Measurements from ENCODE around the gene KAZN. TPM values are rescaled to one million over a fixed set of nuclear protein-coding genes. Genes with fewer than 3 reads are reported as not detected.

Gene KAZN
- total RNA-seq, 1 donor from 2014 or later = 21.2 TPM

DNA sequence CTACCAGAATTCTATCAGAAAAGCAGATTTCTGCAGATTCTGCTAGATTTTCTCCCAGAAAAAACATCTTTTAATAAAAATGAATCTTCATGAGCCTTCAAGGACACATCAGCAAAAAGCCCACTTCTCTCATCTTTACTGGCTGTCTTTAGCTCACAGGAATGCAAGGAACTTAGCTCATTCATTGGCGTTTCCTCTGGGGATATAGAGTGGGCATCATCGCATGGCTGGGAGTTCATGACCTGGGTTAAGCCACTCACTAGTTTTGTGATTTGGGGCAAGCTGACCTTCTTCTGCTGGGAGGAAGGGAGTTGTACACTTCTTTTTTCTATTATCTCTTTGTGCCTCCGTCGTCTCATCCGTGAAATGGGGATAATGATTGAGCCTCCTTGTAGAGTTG lies 149.7 kb downstream of the KAZN start:
- Histone ChIP-seq H3K9me3 (no peaks in the 10 kb centered on the region), H3K36me3 (no peaks in the 10 kb centered on the region), H3K4me1 (no peaks in the 10 kb centered on the region), H3K27me3 (ENCODE audit: low read depth) (no peaks in the 10 kb centered on the region), H3K27ac (no peak overlapping the region), H3K4me3 (no peak overlapping the region)
- no peak for DNase-seq
- ATAC-seq = no peak
- TF ChIP-seq, protein P1, sequence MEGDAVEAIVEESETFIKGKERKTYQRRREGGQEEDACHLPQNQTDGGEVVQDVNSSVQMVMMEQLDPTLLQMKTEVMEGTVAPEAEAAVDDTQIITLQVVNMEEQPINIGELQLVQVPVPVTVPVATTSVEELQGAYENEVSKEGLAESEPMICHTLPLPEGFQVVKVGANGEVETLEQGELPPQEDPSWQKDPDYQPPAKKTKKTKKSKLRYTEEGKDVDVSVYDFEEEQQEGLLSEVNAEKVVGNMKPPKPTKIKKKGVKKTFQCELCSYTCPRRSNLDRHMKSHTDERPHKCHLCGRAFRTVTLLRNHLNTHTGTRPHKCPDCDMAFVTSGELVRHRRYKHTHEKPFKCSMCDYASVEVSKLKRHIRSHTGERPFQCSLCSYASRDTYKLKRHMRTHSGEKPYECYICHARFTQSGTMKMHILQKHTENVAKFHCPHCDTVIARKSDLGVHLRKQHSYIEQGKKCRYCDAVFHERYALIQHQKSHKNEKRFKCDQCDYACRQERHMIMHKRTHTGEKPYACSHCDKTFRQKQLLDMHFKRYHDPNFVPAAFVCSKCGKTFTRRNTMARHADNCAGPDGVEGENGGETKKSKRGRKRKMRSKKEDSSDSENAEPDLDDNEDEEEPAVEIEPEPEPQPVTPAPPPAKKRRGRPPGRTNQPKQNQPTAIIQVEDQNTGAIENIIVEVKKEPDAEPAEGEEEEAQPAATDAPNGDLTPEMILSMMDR (IDR thresholded peaks at IDR 0.05) = no peak
- intact Hi-C loops (cut with DNase I) = no loop called here

DNA sequence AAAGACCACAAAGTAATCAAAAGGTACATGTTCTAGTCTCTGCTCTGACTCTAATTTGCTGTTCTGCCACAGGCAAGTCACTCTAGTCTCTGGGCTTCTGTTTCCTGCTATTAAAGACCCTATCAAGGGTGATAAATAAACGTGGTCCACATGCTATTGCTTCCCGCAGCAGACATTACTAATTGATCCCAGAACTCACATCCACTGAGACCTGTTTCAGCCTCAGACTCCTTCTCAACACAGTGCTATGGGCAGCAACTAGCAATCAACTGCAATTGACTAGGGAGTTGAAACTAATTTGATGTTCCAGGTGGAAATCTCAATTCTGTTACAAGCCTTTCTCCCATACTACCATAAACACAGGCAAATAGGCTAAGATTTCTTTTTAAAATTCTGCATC lies 150.5 kb downstream of the KAZN start:
- Histone ChIP-seq H3K36me3 (no peaks in the 10 kb centered on the region), H3K4me3 (no peak overlapping the region), H3K4me1 (no peaks in the 10 kb centered on the region), H3K27me3 (ENCODE audit: low read depth) (no peaks in the 10 kb centered on the region), H3K27ac (no peak overlapping the region), H3K9me3 (no peaks in the 10 kb centered on the region)
- no peak for DNase-seq
- TF ChIP-seq, protein P1 (IDR thresholded peaks at IDR 0.05) = no peak
- no peak for ATAC-seq
- intact Hi-C loops (cut with DNase I) = no loop called here

DNA sequence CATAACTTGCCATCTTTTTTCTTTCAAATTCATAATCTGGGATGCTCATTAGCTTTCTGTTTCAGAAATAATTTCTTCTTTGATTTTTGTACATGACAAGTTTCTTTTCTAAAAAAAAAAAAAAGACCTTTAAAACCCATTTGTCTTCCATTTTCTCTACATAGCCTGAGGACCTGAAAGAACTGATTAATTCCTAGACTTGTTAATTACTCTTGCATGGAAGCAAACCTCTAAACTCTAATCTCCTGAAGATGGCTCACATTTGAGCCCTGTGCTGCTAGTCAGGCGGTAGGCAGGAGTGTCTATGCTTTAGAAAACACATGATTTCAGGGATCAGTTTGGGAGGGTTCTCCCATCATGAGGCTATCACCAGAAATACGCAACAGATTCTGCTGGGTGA lies 152.0 kb downstream of the KAZN start:
- intact Hi-C loops (cut with DNase I) = no loop called here
- H3K9me3 ChIP-seq = no peaks in the 10 kb centered on the region
- DNase-seq (no peak), ATAC-seq (no peak)
- TF ChIP-seq, protein P1 (IDR thresholded peaks at IDR 0.05) = no peak
- no peak overlapping the region for H3K4me3 ChIP-seq
- no peaks in the 10 kb centered on the region for H3K36me3 ChIP-seq
- no peaks in the 10 kb centered on the region for H3K4me1 ChIP-seq
- no peaks in the 10 kb centered on the region for H3K27me3 ChIP-seq (ENCODE audit: low read depth)
- no peak overlapping the region for H3K27ac ChIP-seq

DNA sequence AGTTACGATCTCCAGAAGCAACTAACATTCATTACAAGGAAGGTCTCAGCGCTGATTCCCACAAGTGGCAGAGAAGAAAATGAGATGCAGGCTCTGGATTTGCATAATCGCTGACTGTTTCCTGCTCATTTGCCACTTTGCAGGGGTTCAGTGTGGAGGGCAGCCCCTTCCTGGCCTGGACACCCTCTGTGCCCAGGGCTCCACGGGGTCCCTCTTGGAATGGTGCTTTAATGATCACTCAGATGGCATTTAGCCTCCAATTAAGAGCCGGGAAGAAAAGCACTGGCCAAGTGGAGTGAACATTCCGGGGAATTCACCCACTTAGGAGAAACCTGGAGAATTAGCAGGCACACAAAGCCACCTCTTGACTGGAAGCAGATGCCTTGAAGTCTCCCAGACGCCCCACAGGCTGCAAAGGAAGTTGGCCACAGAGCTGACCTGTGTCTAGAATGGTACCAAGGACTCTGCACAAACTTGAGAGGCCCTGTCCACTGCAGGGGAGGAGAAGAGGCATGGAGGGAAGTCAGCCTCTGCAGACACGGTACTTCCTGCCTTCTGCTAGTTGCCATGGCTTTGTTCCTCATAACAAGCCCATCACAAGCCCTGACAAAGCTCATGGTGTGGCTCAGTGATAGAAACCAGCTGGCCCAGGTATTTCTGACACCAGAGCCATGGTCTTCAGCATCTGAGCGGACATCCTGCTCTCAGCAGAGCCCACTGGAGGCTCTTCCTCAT lies 157.2 kb downstream of the KAZN start:
- intact Hi-C loops (cut with DNase I) = no loop called here
- ATAC-seq (peak; percentile 49 to 78), DNase-seq (no peak)
- Histone ChIP-seq H3K9me3 (no peaks in the 10 kb centered on the region), H3K27me3 (ENCODE audit: low read depth) (no peaks in the 10 kb centered on the region), H3K4me1 (no peaks in the 10 kb centered on the region), H3K27ac (no peak overlapping the region), H3K4me3 (no peak overlapping the region), H3K36me3 (no peaks in the 10 kb centered on the region)
- TF ChIP-seq, protein P1 (IDR thresholded peaks at IDR 0.05) = no peak

DNA sequence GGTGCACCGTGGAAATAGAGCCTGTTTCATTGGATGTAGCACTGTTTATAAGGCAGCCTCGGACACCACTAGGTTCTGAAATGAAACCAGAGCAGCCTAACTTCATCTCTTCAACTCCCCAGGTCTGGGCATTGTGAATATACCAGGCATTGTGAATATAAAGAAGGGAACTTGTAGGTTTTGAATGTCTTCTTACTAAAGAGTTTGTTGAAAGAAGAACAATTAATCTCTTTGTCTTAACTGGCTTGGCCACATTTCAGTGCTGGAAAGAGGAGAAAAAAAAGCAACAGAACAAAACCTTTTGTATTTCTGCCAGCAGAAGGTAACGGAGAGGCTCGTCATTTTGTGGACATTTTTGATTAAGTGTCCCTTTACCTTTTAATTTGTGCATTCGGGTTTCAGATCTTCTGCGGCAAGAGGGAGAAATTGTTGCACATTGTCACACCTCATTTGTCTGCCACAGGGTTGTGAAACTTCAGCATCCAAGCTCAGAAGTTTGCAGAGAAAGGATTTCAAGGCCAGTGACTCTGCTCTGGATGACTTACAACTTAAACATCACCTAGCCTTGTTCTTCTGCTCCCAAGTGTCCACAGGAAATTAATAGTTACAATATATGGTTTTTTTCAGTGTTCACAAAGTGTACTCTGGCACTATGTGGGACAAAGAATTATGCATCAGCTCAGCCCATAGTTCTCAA lies 158.3 kb downstream of the KAZN start:
- Histone ChIP-seq H3K4me3 (no peak overlapping the region), H3K9me3 (no peaks in the 10 kb centered on the region), H3K27me3 (ENCODE audit: low read depth) (no peaks in the 10 kb centered on the region), H3K27ac (no peak overlapping the region), H3K4me1 (no peaks in the 10 kb centered on the region), H3K36me3 (no peaks in the 10 kb centered on the region)
- DNase-seq (no peak), ATAC-seq (no peak)
- TF ChIP-seq, protein P1 (IDR thresholded peaks at IDR 0.05) = no peak
- intact Hi-C loops (cut with DNase I) = no loop called here
